ENCODE data around the gene MTHFD1L.

Gene MTHFD1L

DNA sequence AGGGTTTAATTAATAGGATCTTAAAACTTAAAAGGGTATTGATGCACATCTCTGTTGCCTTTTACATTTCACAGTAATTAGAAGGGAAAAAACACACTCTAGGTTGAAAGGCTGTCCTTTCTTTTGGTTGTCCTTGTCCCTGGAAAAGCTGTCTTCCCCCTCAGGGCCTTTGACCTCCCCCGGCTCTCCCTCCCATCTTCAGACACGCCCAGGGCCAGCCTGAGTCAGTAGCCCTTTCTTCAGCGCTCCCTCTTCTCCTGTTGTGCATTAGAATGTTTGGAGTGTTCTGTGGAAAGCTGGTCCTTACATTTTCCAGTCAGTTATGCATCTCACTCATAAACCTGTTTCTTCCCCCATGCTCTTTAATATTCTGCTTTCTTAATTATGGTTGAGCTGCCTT is 157.0 kb downstream of the MTHFD1L start:
- TF ChIP-seq, protein P1, sequence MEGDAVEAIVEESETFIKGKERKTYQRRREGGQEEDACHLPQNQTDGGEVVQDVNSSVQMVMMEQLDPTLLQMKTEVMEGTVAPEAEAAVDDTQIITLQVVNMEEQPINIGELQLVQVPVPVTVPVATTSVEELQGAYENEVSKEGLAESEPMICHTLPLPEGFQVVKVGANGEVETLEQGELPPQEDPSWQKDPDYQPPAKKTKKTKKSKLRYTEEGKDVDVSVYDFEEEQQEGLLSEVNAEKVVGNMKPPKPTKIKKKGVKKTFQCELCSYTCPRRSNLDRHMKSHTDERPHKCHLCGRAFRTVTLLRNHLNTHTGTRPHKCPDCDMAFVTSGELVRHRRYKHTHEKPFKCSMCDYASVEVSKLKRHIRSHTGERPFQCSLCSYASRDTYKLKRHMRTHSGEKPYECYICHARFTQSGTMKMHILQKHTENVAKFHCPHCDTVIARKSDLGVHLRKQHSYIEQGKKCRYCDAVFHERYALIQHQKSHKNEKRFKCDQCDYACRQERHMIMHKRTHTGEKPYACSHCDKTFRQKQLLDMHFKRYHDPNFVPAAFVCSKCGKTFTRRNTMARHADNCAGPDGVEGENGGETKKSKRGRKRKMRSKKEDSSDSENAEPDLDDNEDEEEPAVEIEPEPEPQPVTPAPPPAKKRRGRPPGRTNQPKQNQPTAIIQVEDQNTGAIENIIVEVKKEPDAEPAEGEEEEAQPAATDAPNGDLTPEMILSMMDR (IDR thresholded peaks at IDR 0.05; ENCODE audit: low read depth, low read length), result no peak
- H3K4me3 ChIP-seq (ENCODE audit: low read depth, low read length), result no peak overlapping the region
- H3K9me3 ChIP-seq (ENCODE audit: severe bottlenecking), result no peaks in the 10 kb centered on the region
- peaks cover 2% of the 10 kb centered on the region; the same call in 1 of the 2 replicates for H3K36me3 ChIP-seq
- no peak for DNase-seq
- H3K27ac ChIP-seq, result no peak overlapping the region
- H3K27me3 ChIP-seq (ENCODE audit: insufficient read depth, low read depth, severe bottlenecking), result no peaks in the 10 kb centered on the region

DNA sequence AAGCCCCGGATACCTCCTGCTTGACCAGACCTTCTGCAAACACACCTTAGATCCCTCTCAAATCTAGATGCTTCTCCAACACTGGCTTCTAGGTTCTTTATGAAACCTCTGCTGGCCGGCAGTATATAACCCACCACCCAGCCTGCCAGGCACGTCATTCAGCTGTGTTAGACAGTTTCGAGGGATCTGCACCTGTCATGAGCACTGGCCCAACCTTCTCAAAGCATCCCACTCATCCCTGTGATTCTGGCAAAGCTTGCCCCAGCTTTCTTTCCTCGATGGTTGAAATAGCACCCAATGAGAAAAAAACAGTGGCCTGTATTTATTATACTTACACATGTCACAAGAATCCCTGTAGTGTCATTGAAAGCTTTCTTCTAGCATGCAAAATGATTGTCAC is 157.8 kb downstream of the MTHFD1L start:
- Histone ChIP-seq H3K36me3 (peaks cover 2% of the 10 kb centered on the region; the same call in 1 of the 2 replicates), H3K27me3 (ENCODE audit: insufficient read depth, low read depth, severe bottlenecking) (no peaks in the 10 kb centered on the region), H3K4me3 (ENCODE audit: low read depth, low read length) (no peak overlapping the region), H3K9me3 (ENCODE audit: severe bottlenecking) (no peaks in the 10 kb centered on the region), H3K27ac (no peak overlapping the region)
- TF ChIP-seq, protein P1 (IDR thresholded peaks at IDR 0.05; ENCODE audit: low read depth, low read length), result no peak
- DNase-seq, result no peak

DNA sequence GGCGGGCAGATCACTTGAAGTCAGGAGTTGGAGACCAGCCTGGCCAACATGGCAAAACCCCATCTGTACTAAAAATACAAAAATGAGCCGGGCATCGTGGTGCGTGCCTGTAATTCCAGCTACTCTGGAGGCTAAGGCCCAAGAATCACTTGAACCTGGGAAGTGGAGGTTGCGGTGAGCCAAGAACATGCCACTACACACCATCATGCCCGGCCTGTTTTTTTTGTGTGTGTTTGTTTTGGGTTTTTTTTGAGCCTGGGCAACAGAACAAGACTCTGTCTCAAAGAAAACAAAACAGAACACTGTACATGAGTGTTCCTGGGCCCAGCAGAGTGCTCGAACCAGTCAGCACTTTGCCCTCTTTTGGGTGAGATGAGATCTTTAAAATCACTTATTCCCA is 159.1 kb downstream of the MTHFD1L start:
- H3K27ac ChIP-seq, result no peak overlapping the region
- H3K36me3 ChIP-seq, result no peaks in the 10 kb centered on the region; the same call in 1 of the 2 replicates
- H3K4me3 ChIP-seq (ENCODE audit: low read depth, low read length), result no peak overlapping the region
- DNase-seq, result no peak
- TF ChIP-seq, protein P1 (IDR thresholded peaks at IDR 0.05; ENCODE audit: low read depth, low read length), result no peak
- no peaks in the 10 kb centered on the region for H3K9me3 ChIP-seq (ENCODE audit: severe bottlenecking)
- H3K27me3 ChIP-seq (ENCODE audit: insufficient read depth, low read depth, severe bottlenecking), result no peaks in the 10 kb centered on the region

GRCh38 chr6:151025076-151025475 is 159.6 kb downstream of the MTHFD1L start:
- no peak overlapping the region for H3K4me3 ChIP-seq (ENCODE audit: low read depth, low read length)
- no peak for DNase-seq
- H3K9me3 ChIP-seq (ENCODE audit: severe bottlenecking), result no peaks in the 10 kb centered on the region
- H3K27me3 ChIP-seq (ENCODE audit: insufficient read depth, low read depth, severe bottlenecking), result no peaks in the 10 kb centered on the region
- TF ChIP-seq, protein P1 (IDR thresholded peaks at IDR 0.05; ENCODE audit: low read depth, low read length), result no peak
- no peak overlapping the region for H3K27ac ChIP-seq
- no peaks in the 10 kb centered on the region; the same call in 1 of the 2 replicates for H3K36me3 ChIP-seq

GRCh38 chr6:151026041-151026663 is 160.7 kb downstream of the MTHFD1L start:
- Histone ChIP-seq H3K27me3 (ENCODE audit: insufficient read depth, low read depth, severe bottlenecking) (no peaks in the 10 kb centered on the region), H3K36me3 (no peaks in the 10 kb centered on the region; the same call in 1 of the 2 replicates), H3K27ac (no peak overlapping the region), H3K4me3 (ENCODE audit: low read depth, low read length) (no peak overlapping the region), H3K9me3 (ENCODE audit: severe bottlenecking) (no peaks in the 10 kb centered on the region)
- no peak for DNase-seq
- TF ChIP-seq, protein P1 (IDR thresholded peaks at IDR 0.05; ENCODE audit: low read depth, low read length), result no peak

- H3K9me3 ChIP-seq (ENCODE audit: severe bottlenecking), result no peaks in the 10 kb centered on the region
- TF ChIP-seq, protein P1 (IDR thresholded peaks at IDR 0.05; ENCODE audit: low read depth, low read length), result no peak
- no peaks in the 10 kb centered on the region for H3K36me3 ChIP-seq
- no peaks in the 10 kb centered on the region for H3K27me3 ChIP-seq (ENCODE audit: insufficient read depth, low read depth, severe bottlenecking)
- DNase-seq, result no peak
- no peak overlapping the region for H3K4me3 ChIP-seq (ENCODE audit: low read depth, low read length)
- no peak overlapping the region for H3K27ac ChIP-seq
Measured at GRCh38 chr6:151027295-151027747, 161.8 kb downstream of the MTHFD1L start.

All from WERI-Rb-1 (cell line).